ENCODE results near the gene ADAM22.

- TF ChIP-seq POLR2A (IDR thresholded peaks at IDR 0.05) (no peak), CTCF (IDR thresholded peaks at IDR 0.05 in 8 of 11, conservative IDR thresholded peaks at IDR 0.05 in 3 of 11) (no peak), POLR2AphosphoS5 (IDR thresholded peaks at IDR 0.05) (no peak)
These were observed 170.7 kb downstream of the ADAM22 start for GRCh38 chr7:88104732-88105131.

All from spleen (tissue), 7 donors.